ENCODE measurements around the gene TRAF5.

- TF ChIP-seq CTCF (IDR thresholded peaks at IDR 0.05) (no peak), POLR2AphosphoS5 (IDR thresholded peaks at IDR 0.05) (no peak), POLR2A (IDR thresholded peaks at IDR 0.05) (no peak)
Observed at GRCh38 chr1:211420389-211420788, 93.8 kb downstream of the TRAF5 start.
